IPS-18a (cell line): ENCODE measurements around the gene WHAMM.

Source experiments
- H3K27ac ChIP-seq: one replicate; pipeline ENCODE4 v1.5.1; 2013; ENCODE audit warnings: low read length
- H3K27me3 ChIP-seq: one replicate; pipeline ENCODE4 v1.6.1; 2013; ENCODE audit warnings: mild to moderate bottlenecking, low read length; ENCODE audit not compliant: control insufficient read depth, insufficient read depth
- H3K36me3 ChIP-seq: one replicate; pipeline ENCODE4 v1.6.1; 2013; ENCODE audit warnings: low read depth, low read length; ENCODE audit not compliant: control insufficient read depth
- H3K4me1 ChIP-seq: one replicate; pipeline ENCODE4 v1.6.1; 2013; ENCODE audit warnings: low read depth, low read length; ENCODE audit not compliant: control insufficient read depth
- H3K4me3 ChIP-seq: one replicate; pipeline ENCODE4 v1.5.1; 2013; ENCODE audit warnings: low read length
- H3K9ac ChIP-seq: one replicate; pipeline ENCODE4 v1.6.1; 2013; ENCODE audit warnings: mild to moderate bottlenecking, low read length, moderate library complexity
- H3K9me3 ChIP-seq: one replicate; pipeline ENCODE4 v1.6.1; 2013; ENCODE audit warnings: low read depth, low read length; ENCODE audit not compliant: control insufficient read depth

Gene WHAMM

DNA sequence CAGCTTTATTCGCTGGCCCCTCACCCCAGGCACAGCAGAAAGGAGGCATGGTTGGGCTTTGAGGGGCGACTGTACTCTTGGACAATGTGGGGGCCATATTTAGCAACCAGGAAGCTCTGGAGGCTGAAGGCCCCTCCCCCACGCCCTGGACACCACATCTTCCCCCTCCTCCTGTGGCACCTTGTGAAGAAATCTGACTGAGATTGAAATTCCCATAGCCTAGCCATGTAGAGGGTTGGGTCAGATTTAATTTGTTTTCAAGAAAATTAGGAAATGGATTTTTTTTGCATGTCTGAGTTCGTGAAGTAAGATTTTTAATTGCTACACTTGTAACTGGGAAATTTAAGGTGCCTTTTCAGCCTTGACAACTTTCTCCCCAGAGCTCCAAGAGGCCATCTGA, 28.1 kb upstream of the WHAMM start:
- Histone ChIP-seq H3K36me3 (no peaks in the 10 kb centered on the region), H3K9me3 (no peaks in the 10 kb centered on the region), H3K9ac (no peak overlapping the region), H3K4me1 (no peaks in the 10 kb centered on the region), H3K27me3 (no peaks in the 10 kb centered on the region), H3K4me3 (no peak overlapping the region), H3K27ac (no peak overlapping the region)

DNA sequence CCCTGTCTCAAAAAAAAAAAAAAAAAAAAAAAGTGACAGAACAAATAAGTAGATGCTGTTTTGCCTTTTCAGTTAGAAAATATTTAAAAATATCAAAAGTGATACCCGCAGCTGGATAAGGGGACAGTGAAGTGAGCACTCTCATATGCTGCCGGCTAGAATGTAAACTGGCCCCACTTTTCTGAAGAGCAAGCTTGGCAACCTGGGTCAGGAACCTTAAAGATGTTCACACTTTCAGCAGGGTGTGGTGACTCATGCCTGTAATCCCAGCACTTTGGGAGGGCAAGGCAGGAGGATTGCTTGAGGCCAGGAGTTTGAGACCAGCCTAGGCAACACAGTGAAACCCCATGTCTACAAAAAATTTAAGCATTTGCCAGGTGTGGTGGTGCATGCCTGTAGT, 20.9 kb upstream of the WHAMM start:
- no peaks in the 10 kb centered on the region for H3K4me1 ChIP-seq
- H3K36me3 ChIP-seq: no peaks in the 10 kb centered on the region
- no peak overlapping the region for H3K9ac ChIP-seq
- H3K27ac ChIP-seq: no peak overlapping the region
- no peaks in the 10 kb centered on the region for H3K27me3 ChIP-seq
- no peaks in the 10 kb centered on the region for H3K9me3 ChIP-seq
- no peak overlapping the region for H3K4me3 ChIP-seq

DNA sequence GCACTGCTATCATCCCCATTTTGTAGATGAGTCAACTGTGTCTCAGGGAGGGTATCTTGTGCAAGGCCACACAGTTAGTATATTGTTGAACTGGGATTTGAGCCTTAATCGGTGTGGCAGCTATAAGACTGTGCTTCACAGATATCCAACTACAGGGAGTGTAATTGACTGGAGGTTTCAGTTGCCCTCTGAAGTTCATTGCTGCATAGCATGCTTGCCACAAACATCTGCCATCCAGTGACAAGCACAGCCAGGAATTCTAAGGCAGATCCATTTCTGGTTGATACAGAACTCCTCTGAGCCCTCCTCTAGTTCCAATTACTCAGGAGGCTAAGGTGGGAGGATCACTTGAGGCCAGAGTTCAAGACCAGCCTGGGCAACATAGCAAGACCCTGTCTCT, 19.9 kb upstream of the WHAMM start:
- no peaks in the 10 kb centered on the region for H3K36me3 ChIP-seq
- H3K27ac ChIP-seq: no peak overlapping the region
- no peaks in the 10 kb centered on the region for H3K9me3 ChIP-seq
- H3K4me3 ChIP-seq: no peak overlapping the region
- no peaks in the 10 kb centered on the region for H3K4me1 ChIP-seq
- no peaks in the 10 kb centered on the region for H3K27me3 ChIP-seq
- no peak overlapping the region for H3K9ac ChIP-seq

DNA sequence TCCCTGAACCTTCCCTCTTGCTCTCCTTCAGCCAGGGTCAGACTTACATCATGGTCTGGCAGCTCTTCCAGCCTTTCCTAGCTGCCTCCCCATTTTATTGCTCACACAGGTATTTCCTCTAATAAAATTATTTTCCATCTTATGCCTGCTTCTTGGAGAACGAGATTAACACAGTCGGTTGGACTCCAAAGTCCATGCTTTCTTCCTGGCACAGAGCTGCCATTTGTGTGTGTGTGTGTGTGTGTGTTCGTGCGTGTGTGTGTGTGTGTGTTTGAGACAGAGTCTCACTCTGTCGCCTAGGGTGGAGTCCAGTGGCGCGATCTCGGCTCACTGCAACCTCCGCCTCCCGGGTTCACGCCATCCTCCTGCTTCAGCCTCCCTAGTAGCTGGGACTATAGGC, 19.1 kb upstream of the WHAMM start:
- no peaks in the 10 kb centered on the region for H3K27me3 ChIP-seq
- H3K9me3 ChIP-seq: no peaks in the 10 kb centered on the region
- H3K9ac ChIP-seq: no peak overlapping the region
- H3K27ac ChIP-seq: no peak overlapping the region
- H3K36me3 ChIP-seq: no peaks in the 10 kb centered on the region
- no peak overlapping the region for H3K4me3 ChIP-seq
- H3K4me1 ChIP-seq: no peaks in the 10 kb centered on the region

DNA sequence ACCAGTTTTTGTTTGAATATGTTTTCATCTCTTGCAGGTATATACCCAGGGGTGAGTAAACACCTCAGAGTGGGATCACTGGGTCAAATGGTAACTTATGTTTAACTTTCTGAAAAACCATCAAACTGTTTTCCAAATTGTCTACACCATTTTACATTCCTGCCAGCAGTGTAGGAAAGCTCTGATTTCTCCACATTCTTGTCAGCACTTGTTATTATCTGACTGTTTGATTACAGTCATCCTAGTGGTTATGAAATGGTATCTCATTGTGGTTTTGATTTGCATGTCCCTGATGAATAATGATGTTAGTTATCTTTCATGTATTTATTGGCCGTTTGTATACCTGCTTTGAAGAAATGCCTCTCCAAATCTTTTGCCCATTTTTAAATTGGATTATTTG, 17.4 kb upstream of the WHAMM start:
- H3K4me1 ChIP-seq: no peaks in the 10 kb centered on the region
- H3K36me3 ChIP-seq: no peaks in the 10 kb centered on the region
- H3K27ac ChIP-seq: no peak overlapping the region
- H3K9me3 ChIP-seq: no peaks in the 10 kb centered on the region
- H3K27me3 ChIP-seq: no peaks in the 10 kb centered on the region
- H3K9ac ChIP-seq: no peak overlapping the region
- no peak overlapping the region for H3K4me3 ChIP-seq

DNA sequence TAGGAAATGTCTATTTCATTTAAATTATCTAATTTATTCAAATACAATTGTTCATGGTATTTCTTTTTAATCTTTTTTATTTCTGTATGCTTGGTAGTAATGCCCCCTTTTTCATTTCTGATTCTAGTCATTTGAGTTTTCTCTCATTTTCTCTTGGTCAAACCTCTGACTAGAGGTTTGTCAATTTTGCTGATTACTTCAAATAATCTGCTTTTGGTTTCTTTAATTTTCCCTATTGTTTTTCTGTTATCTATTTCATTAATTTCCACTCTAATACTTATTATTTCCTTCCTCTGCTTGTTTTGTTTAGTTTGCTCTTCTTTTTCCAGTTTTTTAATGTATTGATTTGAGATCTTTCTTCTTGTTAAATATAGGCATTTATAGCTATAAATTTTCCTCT, 15.7 kb upstream of the WHAMM start:
- Histone ChIP-seq H3K27me3 (no peaks in the 10 kb centered on the region), H3K4me3 (no peak overlapping the region), H3K4me1 (no peaks in the 10 kb centered on the region), H3K9ac (no peak overlapping the region), H3K36me3 (no peaks in the 10 kb centered on the region), H3K9me3 (no peaks in the 10 kb centered on the region), H3K27ac (no peak overlapping the region)

DNA sequence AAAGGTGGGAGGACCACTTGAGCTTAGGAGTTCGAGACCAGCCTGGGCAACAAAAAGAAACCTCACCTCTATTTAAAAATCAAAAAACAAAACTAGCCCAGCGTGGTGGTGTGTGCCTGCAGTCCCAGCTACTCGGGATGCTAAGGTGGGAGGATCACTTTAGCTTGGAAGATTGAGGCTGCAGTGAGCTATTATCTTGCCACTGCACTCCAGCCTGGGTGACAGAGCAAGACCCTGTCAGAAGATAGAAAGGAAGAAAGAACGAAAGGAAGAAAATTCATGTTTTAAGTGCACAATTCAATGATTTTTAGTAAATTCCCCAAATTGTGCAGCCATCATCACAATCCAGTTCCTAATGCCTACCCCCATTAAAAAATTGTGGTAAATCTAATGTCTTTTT, 11.3 kb upstream of the WHAMM start:
- Histone ChIP-seq H3K4me1 (no peaks in the 10 kb centered on the region), H3K36me3 (no peaks in the 10 kb centered on the region), H3K9ac (no peak overlapping the region), H3K9me3 (no peaks in the 10 kb centered on the region), H3K27me3 (peaks cover 10% of the 10 kb centered on the region), H3K4me3 (no peak overlapping the region), H3K27ac (no peak overlapping the region)

DNA sequence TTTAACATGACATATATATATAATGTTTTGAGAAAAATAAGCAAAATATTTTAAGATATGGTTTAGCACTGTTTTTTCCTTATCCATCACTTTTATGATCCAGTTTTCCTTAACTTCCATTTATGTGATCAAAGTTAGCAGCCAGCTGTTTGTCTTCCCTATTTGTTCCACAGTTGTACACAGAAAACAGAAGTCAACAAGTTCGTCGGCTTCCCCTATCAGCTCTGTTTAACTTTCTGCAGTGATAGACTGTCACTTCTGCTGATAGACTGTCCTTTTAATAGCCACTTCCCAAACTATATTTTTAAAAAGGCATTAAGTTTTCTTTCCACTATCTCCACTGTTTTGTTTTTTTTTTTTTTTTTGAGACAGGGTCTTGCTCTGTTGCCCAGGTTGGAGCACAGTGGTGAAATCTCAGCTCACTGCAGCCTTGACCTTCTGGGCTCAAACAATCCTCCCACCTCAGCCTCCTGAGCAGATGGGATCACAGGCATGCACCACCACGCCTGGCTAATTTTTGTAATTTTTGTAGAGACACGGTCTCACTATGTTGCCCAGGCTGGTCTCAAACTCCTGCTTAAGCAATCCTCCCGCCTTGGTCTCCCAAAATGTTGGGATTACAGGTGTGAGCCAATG, 10.8 kb upstream of the WHAMM start:
- no peaks in the 10 kb centered on the region for H3K4me1 ChIP-seq
- no peak overlapping the region for H3K4me3 ChIP-seq
- H3K9me3 ChIP-seq: no peaks in the 10 kb centered on the region
- no peak overlapping the region for H3K9ac ChIP-seq
- H3K27ac ChIP-seq: no peak overlapping the region
- H3K27me3 ChIP-seq: peaks cover 10% of the 10 kb centered on the region
- no peaks in the 10 kb centered on the region for H3K36me3 ChIP-seq

DNA sequence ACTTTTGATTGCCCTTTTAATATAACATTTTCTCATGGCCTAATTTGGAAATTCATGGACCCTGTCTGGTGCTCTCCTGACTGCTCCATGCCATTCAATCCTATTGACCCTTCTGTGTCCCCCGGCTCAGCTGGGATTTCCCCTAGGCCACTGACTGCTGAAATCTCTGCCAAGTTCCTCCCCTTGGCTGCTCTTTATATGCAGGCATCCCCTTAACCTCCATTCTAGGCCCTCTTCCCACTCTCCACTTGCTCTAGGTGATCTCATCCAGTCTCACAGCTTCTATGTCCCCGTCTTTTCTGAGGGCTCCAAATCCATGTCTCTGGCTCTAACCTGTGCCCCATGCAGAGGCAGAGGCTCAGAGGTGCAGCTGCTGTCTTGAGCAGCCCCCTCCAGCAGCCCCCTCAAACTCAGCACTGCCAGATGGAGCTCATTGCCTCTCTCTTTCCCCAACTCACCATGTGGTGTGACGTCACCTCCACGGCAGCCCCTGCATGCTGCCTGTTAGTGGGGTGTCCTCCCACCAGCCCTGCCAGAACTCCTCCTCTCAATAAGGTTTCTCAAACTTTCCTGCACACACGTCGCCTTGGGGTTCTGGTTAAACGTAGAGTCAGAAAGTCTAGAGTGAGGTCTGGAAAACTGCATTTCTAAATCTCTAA, 10.1 kb upstream of the WHAMM start:
- H3K4me3 ChIP-seq: no peak overlapping the region
- H3K27me3 ChIP-seq: peaks cover 10% of the 10 kb centered on the region
- no peak overlapping the region for H3K9ac ChIP-seq
- H3K27ac ChIP-seq: no peak overlapping the region
- H3K4me1 ChIP-seq: no peaks in the 10 kb centered on the region
- no peaks in the 10 kb centered on the region for H3K36me3 ChIP-seq
- H3K9me3 ChIP-seq: no peaks in the 10 kb centered on the region

DNA sequence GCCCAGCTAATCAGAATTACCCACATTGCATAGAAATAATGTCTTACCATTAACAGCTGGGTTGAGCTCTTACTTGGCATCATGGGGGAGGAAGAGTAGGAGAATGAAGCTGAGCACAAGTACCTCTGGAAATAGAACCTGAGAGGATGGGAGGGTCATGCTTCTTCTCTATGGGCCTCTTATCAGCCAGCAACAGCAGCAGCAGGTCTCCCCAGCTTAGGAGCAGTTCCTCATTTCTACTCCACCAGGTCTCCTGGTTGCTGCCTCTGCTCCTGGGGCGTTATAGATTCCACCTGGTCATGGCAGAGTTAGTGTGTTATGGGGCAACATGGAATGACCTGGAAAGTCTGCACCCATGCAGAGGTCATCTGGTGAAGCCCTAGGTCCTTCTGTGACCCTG, 6.9 kb upstream of the WHAMM start:
- no peak overlapping the region for H3K27ac ChIP-seq
- no peak overlapping the region for H3K4me3 ChIP-seq
- no peaks in the 10 kb centered on the region for H3K36me3 ChIP-seq
- H3K4me1 ChIP-seq: no peaks in the 10 kb centered on the region
- no peak overlapping the region for H3K9ac ChIP-seq
- H3K27me3 ChIP-seq: peaks cover 10% of the 10 kb centered on the region
- H3K9me3 ChIP-seq: no peaks in the 10 kb centered on the region

DNA sequence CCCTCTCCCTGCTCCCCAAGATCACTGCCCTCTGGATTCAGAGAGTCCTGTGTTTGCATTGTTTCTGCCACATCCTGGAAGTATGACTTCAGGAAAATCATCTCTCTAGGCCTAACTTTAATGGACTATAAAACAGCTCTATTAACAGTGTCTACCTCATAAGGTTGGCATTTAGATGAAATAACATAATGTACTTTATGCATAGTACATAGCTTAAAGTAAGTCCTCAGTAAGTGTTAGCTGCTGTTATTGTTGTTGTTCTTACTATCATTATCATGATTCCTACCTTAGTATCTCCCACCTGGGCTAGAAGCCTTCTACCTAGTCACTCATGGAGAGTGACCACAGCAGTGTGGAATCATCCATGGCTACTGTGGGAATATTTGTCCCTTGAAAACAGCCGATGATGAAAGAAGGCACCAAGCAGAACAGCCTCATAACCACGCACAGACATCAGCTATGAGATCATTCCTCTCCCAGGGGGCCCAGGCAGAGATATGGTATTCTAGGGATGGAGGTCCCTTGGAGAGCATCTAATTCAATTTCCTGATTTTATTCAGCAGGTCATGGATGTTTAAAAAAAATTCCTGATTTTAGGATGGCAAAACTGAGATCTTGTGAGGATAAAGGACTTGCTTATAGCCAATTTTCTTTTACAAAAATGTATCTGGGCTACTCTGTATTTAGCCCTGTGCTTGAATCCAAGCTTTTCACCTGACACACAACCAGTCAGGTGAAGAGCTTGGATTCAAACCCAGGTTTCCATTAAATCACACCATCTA, 5.4 kb upstream of the WHAMM start:
- Histone ChIP-seq H3K36me3 (no peaks in the 10 kb centered on the region), H3K27me3 (peaks cover 10% of the 10 kb centered on the region), H3K27ac (no peak overlapping the region), H3K4me1 (peaks cover 5% of the 10 kb centered on the region), H3K9me3 (no peaks in the 10 kb centered on the region), H3K9ac (no peak overlapping the region), H3K4me3 (no peak overlapping the region)

DNA sequence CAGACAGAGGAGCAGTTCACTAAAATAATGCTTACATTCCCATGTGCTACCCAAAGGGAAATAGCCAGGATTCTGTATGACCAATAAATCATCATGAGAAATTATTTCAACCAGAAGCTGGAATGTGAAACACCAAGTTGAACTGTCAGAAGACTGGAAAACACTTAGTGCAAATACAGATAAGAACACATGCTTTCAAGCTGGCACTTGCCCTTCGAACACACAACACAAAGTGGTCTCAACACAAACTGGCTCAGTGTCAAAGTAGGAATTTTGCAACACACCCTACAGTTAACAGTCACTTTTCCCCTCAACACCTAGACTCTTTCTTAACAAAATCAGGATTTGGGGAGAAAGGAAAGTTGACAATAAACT, 4.9 kb upstream of the WHAMM start:
- Histone ChIP-seq H3K27me3 (peaks cover 10% of the 10 kb centered on the region), H3K4me3 (no peak overlapping the region), H3K9ac (no peak overlapping the region), H3K9me3 (no peaks in the 10 kb centered on the region), H3K4me1 (peaks cover 8% of the 10 kb centered on the region), H3K27ac (no peak overlapping the region), H3K36me3 (no peaks in the 10 kb centered on the region)
